Ishikawa (cell line): Measurements from ENCODE around the gene HMGCLL1.

Experiments
- CEBPB ChIP-seq: IDR thresholded peaks from 2 replicates; pipeline ENCODE4 v1.6.1; 2012
- EGR1 ChIP-seq: IDR thresholded peaks from 2 replicates; pipeline ENCODE4 v1.6.1; 2012
- EP300 ChIP-seq: IDR thresholded peaks from 2 replicates; pipeline ENCODE4 v1.6.1; 2012; ENCODE audit warnings: borderline replicate concordance
- MAX ChIP-seq: IDR thresholded peaks from 2 replicates; pipeline ENCODE4 v1.6.1; 2012
- NFIC ChIP-seq: IDR thresholded peaks from 2 replicates; pipeline ENCODE4 v1.6.1; 2012
- REST ChIP-seq: IDR thresholded peaks from 2 replicates; pipeline ENCODE4 v1.6.1; 2012; ENCODE audit warnings: low read depth, mild to moderate bottlenecking
- TAF1 ChIP-seq: IDR thresholded peaks from 2 replicates; pipeline ENCODE4 v1.6.1; 2012; ENCODE audit warnings: low read depth, mild to moderate bottlenecking
- TCF12 ChIP-seq: IDR thresholded peaks from 2 replicates; pipeline ENCODE4 v1.6.1; 2012; ENCODE audit warnings: low read depth
- YY1 ChIP-seq: IDR thresholded peaks from 2 replicates; pipeline ENCODE4 v1.6.1; 2012; ENCODE audit warnings: low read depth
- ZBTB7A ChIP-seq: IDR thresholded peaks from 2 replicates; pipeline ENCODE4 v1.6.1; 2012; ENCODE audit warnings: low read depth
- TF ChIP-seq, protein P1 (sequence below): IDR thresholded peaks from 2 replicates; pipeline ENCODE4 v1.6.1; 2012

DNA sequence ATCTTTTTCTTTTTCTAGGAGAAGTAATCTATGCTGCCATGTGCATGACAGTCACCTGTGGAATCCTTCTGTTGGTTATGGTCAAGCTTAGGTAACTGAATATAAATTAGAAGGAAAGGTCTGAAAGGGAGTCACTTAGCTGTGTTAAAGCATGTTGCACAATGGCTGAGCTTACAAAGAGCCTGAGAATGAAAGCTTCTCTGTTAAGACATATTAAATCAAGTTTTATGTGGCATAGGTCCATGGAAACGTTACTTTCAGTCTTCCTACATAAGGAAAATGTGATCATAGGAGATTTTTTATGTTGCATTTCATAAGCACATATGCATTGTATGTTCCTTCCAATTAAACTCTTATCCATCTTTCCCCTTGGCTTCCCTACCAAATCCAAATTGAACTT, 179.6 kb downstream of the HMGCLL1 start:
- TF ChIP-seq CEBPB (no peak), EP300 (no peak), NFIC (no peak), REST (no peak), TAF1 (no peak), YY1 (no peak), EGR1 (no peak), MAX (no peak), TCF12 (no peak), ZBTB7A (no peak)
- TF ChIP-seq, protein P1, sequence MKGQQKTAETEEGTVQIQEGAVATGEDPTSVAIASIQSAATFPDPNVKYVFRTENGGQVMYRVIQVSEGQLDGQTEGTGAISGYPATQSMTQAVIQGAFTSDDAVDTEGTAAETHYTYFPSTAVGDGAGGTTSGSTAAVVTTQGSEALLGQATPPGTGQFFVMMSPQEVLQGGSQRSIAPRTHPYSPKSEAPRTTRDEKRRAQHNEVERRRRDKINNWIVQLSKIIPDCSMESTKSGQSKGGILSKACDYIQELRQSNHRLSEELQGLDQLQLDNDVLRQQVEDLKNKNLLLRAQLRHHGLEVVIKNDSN = no peak
